ENCODE measurements around the gene ANTKMT. TPM values are rescaled to one million over a fixed set of nuclear protein-coding genes. Genes with fewer than 3 reads are reported as not detected.

ANTKMT gene
- total RNA-seq, 6 donors from 2014 or later, result 38.7 to 69.7 (median 55.7) TPM

DNA sequence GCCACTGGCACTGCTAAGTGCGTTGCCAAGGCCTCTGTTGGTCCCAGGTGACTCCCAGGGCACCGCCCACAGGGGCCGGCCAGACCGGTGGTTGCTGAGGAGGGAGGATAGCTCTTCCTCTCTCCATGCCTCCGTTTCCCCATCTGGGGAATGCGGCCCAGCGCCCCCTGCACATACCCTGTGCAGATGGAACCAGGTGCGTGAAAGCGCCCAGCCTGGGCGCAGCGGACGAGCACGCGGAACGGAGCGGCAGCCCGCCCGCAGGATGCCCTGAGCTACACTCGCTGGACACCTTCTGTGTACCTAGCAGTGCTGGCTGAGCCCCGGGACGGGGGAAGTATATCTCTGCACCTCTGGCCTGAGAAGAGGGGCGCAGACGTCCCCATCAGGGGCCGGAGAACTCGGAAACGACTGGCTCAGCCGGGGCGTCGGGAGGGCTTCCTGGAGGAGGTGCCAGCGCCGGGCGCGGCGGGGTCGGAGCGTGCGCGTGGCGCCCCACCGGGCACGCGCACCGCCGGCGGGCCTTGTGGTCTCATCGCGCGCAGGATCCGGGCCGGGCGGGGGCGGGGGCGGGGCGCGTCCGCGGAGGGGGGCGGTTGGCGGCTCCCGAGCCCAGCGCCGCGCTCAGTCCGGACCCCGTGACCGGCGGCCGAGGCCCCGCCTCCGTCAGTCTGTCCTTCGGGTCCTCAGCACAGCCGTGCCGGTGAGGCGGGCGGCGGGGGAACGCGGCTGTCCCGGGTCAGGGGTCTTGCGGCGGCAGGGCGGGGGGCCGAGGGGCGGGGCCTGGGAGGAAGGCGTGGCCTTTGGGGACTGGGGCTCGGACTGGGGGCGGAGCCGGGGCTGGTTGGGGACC lies 5.7 kb downstream of the ANTKMT start, which contains the start of the genes CCDC78 and HAGHL:
Gene CCDC78 (minus strand): TSS at position 6 of the 853 bp plus-strand sequence. CDS start 76 bp downstream, outside the sequence.
Gene HAGHL (plus strand): TSS at position 669 of the 853 bp plus-strand sequence. CDS start 404 bp downstream, outside the sequence.
- 7% methylated on average over 23 of the region's 88 CpGs; no CpG with 5 or more reads in 1 of the 2 donors for WGBS, 2 donors
- DNase-seq (peak; percentile 51 to 95), ATAC-seq (ENCODE audit: low FRiP score in 2 of 2) (peak in 1 of 2 donors; percentile 48)
- Histone ChIP-seq H3K27me3 (peaks cover 0 to 29% (median 17%) of the 10 kb centered on the region in 4 donors), H3K9me3 (no peaks in the 10 kb centered on the region), H3K27ac (peak within 1 kb of the TSS in 2 of 4 donors; percentile 52 to 53), H3K4me3 (peak within 1 kb of the TSS; percentile 30 to 65 (median 59)), H3K4me1 (peaks cover 24 to 46% (median 35%) of the 10 kb centered on the region in 4 donors), H3K36me3 (peaks cover 0 to 13% (median 8%) of the 10 kb centered on the region in 4 donors)
- TF ChIP-seq POLR2AphosphoS5 (IDR thresholded peaks at IDR 0.05) (no peak), POLR2A (IDR thresholded peaks at IDR 0.05) (peak in 2 of 4 donors; percentile 2 to 48)

DNA sequence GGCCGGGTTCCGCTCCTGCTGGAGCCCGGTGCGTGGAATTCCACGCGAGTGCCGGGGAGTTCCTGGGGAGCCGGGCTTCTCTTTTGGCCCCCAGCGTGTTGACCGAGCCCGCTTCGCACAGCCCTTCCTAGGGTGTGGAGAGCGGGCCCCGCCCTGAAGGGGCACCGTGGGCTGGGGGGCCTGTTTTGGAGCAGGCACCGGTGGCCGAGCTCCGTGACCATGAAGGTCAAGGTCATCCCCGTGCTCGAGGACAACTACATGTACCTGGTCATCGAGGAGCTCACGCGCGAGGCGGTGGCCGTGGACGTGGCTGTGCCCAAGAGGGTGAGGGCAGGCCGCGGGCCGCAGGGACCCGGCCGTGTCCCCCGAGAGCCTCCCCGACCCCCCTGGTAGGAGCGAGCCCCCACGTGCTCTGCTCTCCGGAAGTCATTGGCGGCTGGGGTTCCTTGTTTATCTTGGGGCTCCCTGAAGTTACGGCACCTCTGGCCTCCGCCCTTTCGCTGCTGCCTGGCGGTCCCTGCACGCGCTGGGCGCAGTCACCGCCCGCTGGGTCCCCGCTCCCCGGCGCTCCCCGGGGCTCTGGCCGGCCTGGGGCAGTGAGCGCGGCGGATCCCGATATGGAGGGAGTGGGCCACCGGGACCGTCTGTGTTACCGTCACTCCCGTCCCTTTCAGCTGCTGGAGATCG lies 6.5 kb downstream of the ANTKMT start:
- peak overlapping the region in 2 of 4 donors; percentile 52 to 53 for H3K27ac ChIP-seq
- WGBS, 2 donors, result 1% methylated on average over 19 of the region's 61 CpGs; no CpG with 5 or more reads in 1 of the 2 donors
- peaks cover 0 to 29% (median 17%) of the 10 kb centered on the region in 4 donors for H3K27me3 ChIP-seq
- DNase-seq (peak in 1 of 2 donors; percentile 86), ATAC-seq (ENCODE audit: low FRiP score in 2 of 2) (peak in 1 of 2 donors; percentile 6)
- peaks cover 0 to 18% (median 11%) of the 10 kb centered on the region in 4 donors for H3K36me3 ChIP-seq
- H3K4me1 ChIP-seq, result peaks cover 20 to 38% (median 28%) of the 10 kb centered on the region in 4 donors
- H3K9me3 ChIP-seq, result no peaks in the 10 kb centered on the region
- H3K4me3 ChIP-seq, result peak overlapping the region; percentile 30 to 65 (median 59)
- TF ChIP-seq POLR2AphosphoS5 (IDR thresholded peaks at IDR 0.05) (no peak), EP300 (IDR thresholded peaks at IDR 0.05) (no peak), POLR2A (IDR thresholded peaks at IDR 0.05) (peak in 1 of 4 donors; percentile 3)
- TF ChIP-seq, protein P1, sequence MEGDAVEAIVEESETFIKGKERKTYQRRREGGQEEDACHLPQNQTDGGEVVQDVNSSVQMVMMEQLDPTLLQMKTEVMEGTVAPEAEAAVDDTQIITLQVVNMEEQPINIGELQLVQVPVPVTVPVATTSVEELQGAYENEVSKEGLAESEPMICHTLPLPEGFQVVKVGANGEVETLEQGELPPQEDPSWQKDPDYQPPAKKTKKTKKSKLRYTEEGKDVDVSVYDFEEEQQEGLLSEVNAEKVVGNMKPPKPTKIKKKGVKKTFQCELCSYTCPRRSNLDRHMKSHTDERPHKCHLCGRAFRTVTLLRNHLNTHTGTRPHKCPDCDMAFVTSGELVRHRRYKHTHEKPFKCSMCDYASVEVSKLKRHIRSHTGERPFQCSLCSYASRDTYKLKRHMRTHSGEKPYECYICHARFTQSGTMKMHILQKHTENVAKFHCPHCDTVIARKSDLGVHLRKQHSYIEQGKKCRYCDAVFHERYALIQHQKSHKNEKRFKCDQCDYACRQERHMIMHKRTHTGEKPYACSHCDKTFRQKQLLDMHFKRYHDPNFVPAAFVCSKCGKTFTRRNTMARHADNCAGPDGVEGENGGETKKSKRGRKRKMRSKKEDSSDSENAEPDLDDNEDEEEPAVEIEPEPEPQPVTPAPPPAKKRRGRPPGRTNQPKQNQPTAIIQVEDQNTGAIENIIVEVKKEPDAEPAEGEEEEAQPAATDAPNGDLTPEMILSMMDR (IDR thresholded peaks at IDR 0.05), result no peak

DNA sequence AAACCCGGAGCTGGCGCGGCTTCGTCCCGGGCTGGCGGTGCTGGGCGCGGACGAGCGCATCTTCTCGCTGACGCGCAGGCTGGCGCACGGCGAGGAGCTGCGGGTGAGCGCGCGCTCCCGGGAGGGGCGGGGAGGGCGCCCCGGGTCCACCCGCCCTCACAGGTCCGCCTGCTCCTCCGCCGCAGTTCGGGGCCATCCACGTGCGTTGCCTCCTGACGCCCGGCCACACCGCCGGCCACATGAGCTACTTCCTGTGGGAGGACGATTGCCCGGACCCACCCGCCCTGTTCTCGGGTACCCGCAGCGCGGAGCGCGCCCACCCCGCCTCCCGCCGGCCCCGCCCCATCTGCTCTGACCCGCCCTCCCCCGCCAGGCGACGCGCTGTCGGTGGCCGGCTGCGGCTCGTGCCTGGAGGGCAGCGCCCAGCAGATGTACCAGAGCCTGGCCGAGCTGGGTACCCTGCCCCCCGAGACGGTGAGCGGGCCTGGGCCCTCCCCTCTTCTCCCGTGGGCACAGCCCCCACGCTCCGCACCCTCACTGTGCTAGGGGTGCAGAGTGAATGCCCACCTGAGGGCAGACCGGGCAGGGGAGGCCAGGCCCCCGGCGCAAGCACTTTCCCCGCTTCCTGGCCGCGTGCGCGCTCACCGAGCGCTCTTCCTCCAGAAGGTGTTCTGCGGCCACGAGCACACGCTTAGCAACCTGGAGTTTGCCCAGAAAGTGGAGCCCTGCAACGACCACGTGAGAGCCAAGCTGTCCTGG lies 7.4 kb downstream of the ANTKMT start:
- Histone ChIP-seq H3K27me3 (peaks cover 0 to 29% (median 17%) of the 10 kb centered on the region in 4 donors), H3K4me3 (peak overlapping the region; percentile 6 to 65 (median 59)), H3K27ac (peak overlapping the region in 2 of 4 donors; percentile 52 to 53), H3K36me3 (peaks cover 0 to 27% (median 15%) of the 10 kb centered on the region in 4 donors), H3K9me3 (no peaks in the 10 kb centered on the region), H3K4me1 (peaks cover 20 to 33% (median 28%) of the 10 kb centered on the region in 4 donors)
- ATAC-seq (ENCODE audit: low FRiP score in 2 of 2), result peak in 1 of 2 donors; percentile 69
- 2 to 4% methylated on average over 15 to 30 of the region's 80 CpGs for WGBS, 2 donors
- peak; percentile 70 to 94 for DNase-seq
- TF ChIP-seq POLR2A (IDR thresholded peaks at IDR 0.05) (peak in 1 of 4 donors; percentile 30), EP300 (IDR thresholded peaks at IDR 0.05) (no peak), POLR2AphosphoS5 (IDR thresholded peaks at IDR 0.05) (peak in 1 of 2 donors; percentile 16)
- TF ChIP-seq, protein P1 (IDR thresholded peaks at IDR 0.05), result no peak

DNA sequence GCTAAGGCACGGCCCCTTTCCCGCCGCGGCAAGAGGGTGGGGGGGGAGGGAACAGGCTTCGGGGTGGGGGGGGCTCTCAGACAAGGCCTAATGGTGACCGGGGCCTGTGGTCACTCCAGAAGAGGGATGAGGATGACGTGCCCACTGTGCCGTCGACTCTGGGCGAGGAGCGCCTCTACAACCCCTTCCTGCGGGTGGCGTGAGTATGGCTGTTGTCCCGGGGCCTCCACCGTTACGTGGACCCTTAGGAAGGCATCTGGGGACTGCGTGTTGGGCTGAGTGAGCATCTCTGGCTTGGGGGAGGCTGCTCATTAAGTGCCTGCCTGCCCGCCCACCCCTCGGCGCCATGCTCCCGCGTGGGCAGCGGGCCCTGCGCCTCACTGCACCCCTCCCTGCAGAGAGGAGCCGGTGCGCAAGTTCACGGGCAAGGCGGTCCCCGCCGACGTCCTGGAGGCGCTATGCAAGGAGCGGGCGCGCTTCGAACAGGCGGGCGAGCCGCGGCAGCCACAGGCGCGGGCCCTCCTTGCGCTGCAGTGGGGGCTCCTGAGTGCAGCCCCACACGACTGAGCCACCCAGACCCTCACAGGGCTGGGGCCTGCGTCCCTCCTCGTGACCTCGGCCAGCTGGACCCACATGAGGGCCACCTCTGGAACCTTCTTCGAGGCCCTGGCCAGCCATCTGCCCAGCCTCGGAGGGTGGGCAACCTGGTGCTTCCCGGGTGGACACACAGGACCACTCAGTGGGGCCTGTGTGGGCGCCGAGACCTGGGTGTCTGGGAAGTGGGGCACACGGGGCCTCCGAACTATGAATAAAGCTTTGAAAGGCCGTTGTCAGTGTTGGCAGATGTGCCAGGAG lies 8.2 kb downstream of the ANTKMT start:
- peak in 1 of 2 donors; percentile 86 for DNase-seq
- H3K4me1 ChIP-seq, result peaks cover 20 to 33% (median 28%) of the 10 kb centered on the region in 4 donors
- peaks cover 0 to 29% (median 17%) of the 10 kb centered on the region in 4 donors for H3K27me3 ChIP-seq

More for the DNA sequence above, 8.2 kb downstream of the ANTKMT start:
- Histone ChIP-seq H3K27ac (no peak overlapping the region), H3K36me3 (peaks cover under 1 to 35% (median 19%) of the 10 kb centered on the region in 4 donors), H3K4me3 (peak overlapping the region in 3 of 4 donors; percentile 54 to 65 (median 64)), H3K9me3 (no peaks in the 10 kb centered on the region)
- WGBS, 2 donors, result 59 to 88% methylated on average over 12 to 33 of the region's 55 CpGs
- peak in 1 of 4 donors; percentile 1 for TF ChIP-seq POLR2A (IDR thresholded peaks at IDR 0.05)
- TF ChIP-seq POLR2AphosphoS5 (IDR thresholded peaks at IDR 0.05), result no peak
- ATAC-seq (ENCODE audit: low FRiP score in 2 of 2), result no peak
